IMR-90 (cell line): Measurements from ENCODE around the gene SERBP1. TPM values are rescaled to one million over a fixed set of nuclear protein-coding genes. Genes with fewer than 3 reads are reported as not detected.

ENCODE experiments used
- ATAC-seq: fragments of 200-7000 bp; cut with Tn5 transposase; 2 replicates; pipeline ENCODE4 v1.9.1; 2020; ENCODE audit warnings: low read depth, mild to moderate bottlenecking, moderate library complexity
- BruUV-seq: library from RNA; stranded (reverse); fragments of 400-500 nt; replicated peaks from 2 replicates; lab custom pipeline; 2021; lab: Mats Ljungman, UMichigan
- CTCF ChIA-PET: fragments of 300-600 bp; formaldehyde crosslinking; extraction: SDS; loops from one replicate; lab custom pipeline; 2021; ENCODE audit warnings: antibody characterized with exemption; lab: Yijun Ruan, JAX
- POLR2A ChIA-PET: fragments of 300-600 bp; sonication (Branson Sonifier 250); formaldehyde crosslinking; loops from one replicate; lab custom pipeline; 2022; ENCODE audit warnings: antibody characterized with exemption; ENCODE audit not compliant: unreplicated experiment; lab: Charles Lee
- DNase-seq: peaks from one replicate; pipeline ENCODE4 v3.0.0; 2013
- H2AFZ ChIP-seq: replicated peaks from 2 replicates; pipeline ENCODE3; 2013; ENCODE audit warnings: low read length, mild to moderate bottlenecking; ENCODE audit not compliant: poor library complexity
- H2AK5ac ChIP-seq: 2 replicates; pipeline ENCODE4 v1.6.1; 2013; ENCODE audit warnings: low read depth, low read length, inconsistent platforms
- H2AK9ac ChIP-seq: replicated peaks from 2 replicates; pipeline ENCODE3; 2013; ENCODE audit warnings: mild to moderate bottlenecking, low read depth, low read length, moderate library complexity; ENCODE audit not compliant: poor library complexity
- H2BK120ac ChIP-seq: 2 replicates; pipeline ENCODE4 v1.6.1; 2013; ENCODE audit warnings: low read depth, low read length, inconsistent platforms
- H2BK15ac ChIP-seq: 3 replicates; pipeline ENCODE4 v1.6.1; 2013; ENCODE audit warnings: low read depth, low read length, inconsistent platforms
- H2BK20ac ChIP-seq: 2 replicates; pipeline ENCODE4 v1.6.1; 2013; ENCODE audit warnings: low read depth, mild to moderate bottlenecking, inconsistent platforms, low read length, moderate library complexity
- H2BK5ac ChIP-seq: 2 replicates; pipeline ENCODE4 v1.6.1; 2013; ENCODE audit warnings: mild to moderate bottlenecking, low read depth, low read length, inconsistent platforms; ENCODE audit not compliant: poor library complexity, severe bottlenecking
- H3K14ac ChIP-seq: replicated peaks from 2 replicates; pipeline ENCODE4 v1.6.1; 2013; ENCODE audit warnings: low read depth, low read length, inconsistent platforms
- H3K18ac ChIP-seq: 2 replicates; pipeline ENCODE4 v1.6.1; 2013; ENCODE audit warnings: low read depth, low read length, control low read depth
- H3K23ac ChIP-seq: 2 replicates; pipeline ENCODE4 v1.6.1; 2013; ENCODE audit warnings: low read depth, low read length, inconsistent platforms
- H3K27ac ChIP-seq: 2 replicates; pipeline ENCODE4 v1.5.1; 2013; ENCODE audit warnings: mild to moderate bottlenecking, control low read depth, low read length; ENCODE audit not compliant: insufficient read depth
- H3K27me3 ChIP-seq: 2 replicates; pipeline ENCODE4 v1.6.1; 2013; ENCODE audit warnings: low read length; ENCODE audit not compliant: control insufficient read depth, insufficient read depth
- H3K36me3 ChIP-seq: 2 replicates; pipeline ENCODE4 v1.6.1; 2013; ENCODE audit warnings: low read length, mixed read lengths; ENCODE audit not compliant: control insufficient read depth, insufficient read depth
- H3K4ac ChIP-seq: 2 replicates; pipeline ENCODE4 v1.6.1; 2013; ENCODE audit warnings: low read depth, low read length, inconsistent platforms
- H3K4me1 ChIP-seq: 2 replicates; pipeline ENCODE4 v1.6.1; 2013; ENCODE audit warnings: low read length, mixed read lengths; ENCODE audit not compliant: control insufficient read depth, insufficient read depth
- H3K4me2 ChIP-seq: 2 replicates; pipeline ENCODE4 v1.6.1; 2013; ENCODE audit warnings: low read depth, mild to moderate bottlenecking, control low read depth, low read length, moderate library complexity
- H3K4me3 ChIP-seq: 2 replicates; pipeline ENCODE4 v1.5.1; 2013; ENCODE audit warnings: low read depth, mild to moderate bottlenecking, control low read depth, low read length, moderate library complexity; ENCODE audit not compliant: insufficient read depth
- H3K56ac ChIP-seq: 2 replicates; pipeline ENCODE4 v1.6.1; 2013; ENCODE audit warnings: low read length, inconsistent platforms; ENCODE audit not compliant: insufficient read depth; ENCODE audit errors: extremely low read depth
- H3K79me1 ChIP-seq, 2 experiments: 2 replicates each; pipeline ENCODE4 v1.6.1; 2013; ENCODE audit warnings: low read length in 2 of 2, inconsistent platforms in 1 of 2, low read depth in 1 of 2
- H3K9ac ChIP-seq: 2 replicates; pipeline ENCODE4 v1.6.1; 2013; ENCODE audit warnings: low read depth, low read length, control low read depth
- H3K9me1 ChIP-seq: 2 replicates; pipeline ENCODE4 v1.6.1; 2013; ENCODE audit warnings: low read length, inconsistent platforms; ENCODE audit not compliant: insufficient read depth
- H3K9me3 ChIP-seq: 2 replicates; pipeline ENCODE4 v1.6.1; 2013; ENCODE audit warnings: low read length; ENCODE audit not compliant: control insufficient read depth, insufficient read depth
- H4K20me1 ChIP-seq: 2 replicates; pipeline ENCODE4 v1.6.1; 2013; ENCODE audit warnings: low read length, inconsistent platforms; ENCODE audit not compliant: insufficient read depth
- H4K5ac ChIP-seq: 2 replicates; pipeline ENCODE4 v1.6.1; 2013; ENCODE audit warnings: mild to moderate bottlenecking, low read depth, low read length, control low read depth
- H4K8ac ChIP-seq, 2 experiments: 2 replicates each; pipeline ENCODE4 v1.6.1; 2013; ENCODE audit warnings: low read depth in 2 of 2, low read length in 2 of 2, control low read depth in 1 of 2, inconsistent platforms in 1 of 2
- H4K91ac ChIP-seq: 2 replicates; pipeline ENCODE4 v1.6.1; 2013; ENCODE audit warnings: low read depth, low read length, inconsistent platforms; ENCODE audit not compliant: insufficient read depth
- BHLHE40 ChIP-seq: fragments of 150-350 bp; IDR thresholded peaks from 2 replicates; pipeline ENCODE4 v1.6.1; 2016; ENCODE audit warnings: mild to moderate bottlenecking, low read depth, low read length
- FOS ChIP-seq: fragments of 150-350 bp; IDR thresholded peaks from 2 replicates; pipeline ENCODE4 v1.6.1; 2016; ENCODE audit warnings: low read depth, low read length
- MAFK ChIP-seq: IDR thresholded peaks from 2 replicates; pipeline ENCODE4 v1.6.1; 2012; ENCODE audit warnings: low read depth, low read length, improper control_type of control experiment
- MXI1 ChIP-seq: IDR thresholded peaks from 2 replicates; pipeline ENCODE4 v1.6.1; 2012; ENCODE audit warnings: low read depth, mild to moderate bottlenecking, low read length, moderate library complexity, borderline replicate concordance
- POLR2A ChIP-seq: IDR thresholded peaks from 2 replicates; pipeline ENCODE4 v1.6.1; 2012; ENCODE audit warnings: mild to moderate bottlenecking, low read depth, low read length
- RAD21 ChIP-seq: IDR thresholded peaks from 2 replicates; pipeline ENCODE4 v1.6.1; 2012; ENCODE audit warnings: low read length, improper control_type of control experiment
- RCOR1 ChIP-seq: IDR thresholded peaks from 2 replicates; pipeline ENCODE4 v1.6.1; 2012; ENCODE audit warnings: mild to moderate bottlenecking, low read length, improper control_type of control experiment; ENCODE audit not compliant: insufficient replicate concordance
- RFX5 ChIP-seq: IDR thresholded peaks from 2 replicates; pipeline ENCODE4 v1.8.0; 2012; ENCODE audit warnings: low read depth, mild to moderate bottlenecking, low read length, moderate library complexity
- SMC3 ChIP-seq: fragments of 150-350 bp; IDR thresholded peaks from 2 replicates; pipeline ENCODE4 v1.6.1; 2016; ENCODE audit warnings: low read depth, mild to moderate bottlenecking, antibody characterized with exemption, low read length, moderate library complexity
- WGBS, 2 experiments: methylation state at CpG; one replicate each; pipeline versions ENCODE4 v1.1.5 to v1.1.7; 2013; ENCODE audit warnings: missing lambda C conversion rate in 2 of 2; ENCODE audit not compliant: insufficient read length in 1 of 2; ENCODE audit errors: extremely low coverage in 2 of 2; 5-methylcytosine and 5-hydroxymethylcytosine counted together
- dilution Hi-C: fragments of 300-500 bp; cut with HindIII; formaldehyde crosslinking; loops from one replicate; pipeline ENCODE4 v1.14.3; 2018; ENCODE audit warnings: low sequenced_read_pairs; ENCODE audit not compliant: unreplicated experiment
- in situ Hi-C: fragments of 300-500 bp; cut with MboI; formaldehyde crosslinking; loops from 3 replicates; pipeline ENCODE4 v1.14.3; 2019; ENCODE audit warnings: low sequenced_read_pairs, inconsistent platforms, mixed read lengths
- intact Hi-C: fragments of 100-400 bp; cut with micrococcal nuclease; formaldehyde crosslinking; loops from 2 replicates; pipeline ENCODE4 v1.10.0; 2022
- polyA plus RNA-seq, 3 experiments: library from polyadenylated mRNA; depleted of rRNA; stranded (reverse); fragments of >200 nt; gene quantifications; 2 replicates each; pipeline ENCODE4 v1.2.3, GENCODE V29; 2012; ENCODE audit warnings: low replicate concordance in 1 of 3
- total RNA-seq: library from RNA; depleted of rRNA; stranded (reverse); fragments of >200 nt; gene quantifications from 2 replicates; pipeline ENCODE4 v1.2.3, GENCODE V29; 2012

Gene SERBP1
- total and polyA plus RNA-seq, 2 of the 4 experiments (the other 2 are of a cell fraction): 94.1 to 153 TPM

DNA sequence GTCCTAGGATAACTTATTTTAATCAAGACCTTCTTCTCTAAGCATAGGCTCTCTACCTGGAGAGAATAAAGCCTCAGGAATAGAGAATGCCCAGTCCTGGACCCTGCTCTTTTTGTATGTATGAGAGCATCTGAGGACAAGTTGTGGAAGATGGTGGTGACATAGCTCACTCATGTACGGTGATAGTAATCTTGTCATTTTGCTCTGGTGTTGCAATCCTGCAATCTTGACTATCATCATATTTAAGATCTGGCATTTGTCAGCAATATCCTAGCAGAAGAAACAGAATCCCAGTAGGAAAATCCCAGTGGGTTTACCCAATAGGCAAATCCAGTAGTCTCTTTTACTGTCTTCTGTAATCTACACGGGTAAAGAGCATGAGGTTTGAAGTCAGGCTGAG lies 21.6 kb upstream of the SERBP1 start:
- Histone ChIP-seq H3K4me1 (no peaks in the 10 kb centered on the region), H2BK20ac (no peak overlapping the region), H3K4me3 (no peak overlapping the region), H2BK120ac (no peak overlapping the region), H3K18ac (no peak overlapping the region), H3K9ac (no peak overlapping the region), H4K8ac (no peak overlapping the region), H2AK9ac (no peak overlapping the region), H3K27me3 (peaks cover 7% of the 10 kb centered on the region), H4K5ac (no peak overlapping the region), H4K91ac (no peak overlapping the region), H2AFZ (no peak overlapping the region), H2BK5ac (no peak overlapping the region), H3K56ac (no peak overlapping the region), H3K36me3 (no peaks in the 10 kb centered on the region), H3K14ac (no peak overlapping the region), H3K4ac (no peak overlapping the region), H4K20me1 (no peaks in the 10 kb centered on the region), H3K79me1 (no peaks in the 10 kb centered on the region), H3K23ac (no peak overlapping the region), H3K9me3 (no peaks in the 10 kb centered on the region), H2AK5ac (no peak overlapping the region), H2BK15ac (no peak overlapping the region), H3K4me2 (no peak overlapping the region), H3K27ac (no peak overlapping the region), H3K9me1 (no peaks in the 10 kb centered on the region)
- intact Hi-C loops (no loop called here), in situ Hi-C loops (no loop called here), dilution Hi-C loops (no loop called here)
- DNase-seq (no peak), ATAC-seq (no peak)
- ChIA-PET CTCF (no interaction called here), POLR2A (no interaction called here)
- no CpG with 5 or more reads among the region's 2 CpGs for WGBS, 2 experiments
- no peak for TF ChIP-seq POLR2A
- no peak for TF ChIP-seq RCOR1
- TF ChIP-seq RFX5: no peak
- TF ChIP-seq FOS: no peak
- TF ChIP-seq MAFK: no peak
- no peak for TF ChIP-seq RAD21
- TF ChIP-seq BHLHE40: no peak
- no peak for TF ChIP-seq SMC3
- TF ChIP-seq MXI1: no peak
- BruUV-seq: no TSS peak
